ENCODE results near the gene SPATA31C1. TPM values are rescaled to one million over a fixed set of nuclear protein-coding genes. Genes with fewer than 3 reads are reported as not detected.

SPATA31C1 gene
- total RNA-seq, 1 donor from 2014 or later, result not detected

DNA sequence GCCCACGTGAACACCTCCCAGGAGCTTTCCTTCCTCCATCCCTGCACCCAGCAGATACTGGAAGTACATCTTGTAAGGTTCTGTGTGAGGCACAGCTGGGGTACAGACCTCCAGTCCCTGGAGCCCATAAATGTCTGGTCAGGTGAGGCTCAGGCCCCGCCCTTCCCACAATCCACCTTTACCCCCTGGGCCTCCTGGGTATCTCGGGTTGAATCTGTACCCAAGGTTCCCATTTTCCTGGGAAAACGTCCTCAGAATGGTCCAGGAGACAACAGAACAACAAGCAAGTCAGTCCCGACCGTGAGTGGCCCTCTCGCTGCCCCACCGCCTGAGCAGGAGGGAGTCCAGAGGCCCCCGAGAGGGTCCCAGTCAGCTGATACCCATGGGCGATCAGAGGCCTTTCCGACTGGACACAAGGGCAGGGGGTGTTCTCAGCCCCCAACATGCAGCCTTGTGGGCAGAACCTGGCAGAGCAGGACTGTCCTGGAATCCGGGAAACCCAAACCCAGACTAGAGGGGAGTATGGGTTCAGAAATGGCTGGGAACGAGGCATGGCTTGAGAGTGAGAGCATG, 30.7 kb upstream of the SPATA31C1 start:
- TF ChIP-seq, protein P1, sequence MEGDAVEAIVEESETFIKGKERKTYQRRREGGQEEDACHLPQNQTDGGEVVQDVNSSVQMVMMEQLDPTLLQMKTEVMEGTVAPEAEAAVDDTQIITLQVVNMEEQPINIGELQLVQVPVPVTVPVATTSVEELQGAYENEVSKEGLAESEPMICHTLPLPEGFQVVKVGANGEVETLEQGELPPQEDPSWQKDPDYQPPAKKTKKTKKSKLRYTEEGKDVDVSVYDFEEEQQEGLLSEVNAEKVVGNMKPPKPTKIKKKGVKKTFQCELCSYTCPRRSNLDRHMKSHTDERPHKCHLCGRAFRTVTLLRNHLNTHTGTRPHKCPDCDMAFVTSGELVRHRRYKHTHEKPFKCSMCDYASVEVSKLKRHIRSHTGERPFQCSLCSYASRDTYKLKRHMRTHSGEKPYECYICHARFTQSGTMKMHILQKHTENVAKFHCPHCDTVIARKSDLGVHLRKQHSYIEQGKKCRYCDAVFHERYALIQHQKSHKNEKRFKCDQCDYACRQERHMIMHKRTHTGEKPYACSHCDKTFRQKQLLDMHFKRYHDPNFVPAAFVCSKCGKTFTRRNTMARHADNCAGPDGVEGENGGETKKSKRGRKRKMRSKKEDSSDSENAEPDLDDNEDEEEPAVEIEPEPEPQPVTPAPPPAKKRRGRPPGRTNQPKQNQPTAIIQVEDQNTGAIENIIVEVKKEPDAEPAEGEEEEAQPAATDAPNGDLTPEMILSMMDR (conservative IDR thresholded peaks at IDR 0.05; ENCODE audit: low read depth, low read length), result no peak

DNA sequence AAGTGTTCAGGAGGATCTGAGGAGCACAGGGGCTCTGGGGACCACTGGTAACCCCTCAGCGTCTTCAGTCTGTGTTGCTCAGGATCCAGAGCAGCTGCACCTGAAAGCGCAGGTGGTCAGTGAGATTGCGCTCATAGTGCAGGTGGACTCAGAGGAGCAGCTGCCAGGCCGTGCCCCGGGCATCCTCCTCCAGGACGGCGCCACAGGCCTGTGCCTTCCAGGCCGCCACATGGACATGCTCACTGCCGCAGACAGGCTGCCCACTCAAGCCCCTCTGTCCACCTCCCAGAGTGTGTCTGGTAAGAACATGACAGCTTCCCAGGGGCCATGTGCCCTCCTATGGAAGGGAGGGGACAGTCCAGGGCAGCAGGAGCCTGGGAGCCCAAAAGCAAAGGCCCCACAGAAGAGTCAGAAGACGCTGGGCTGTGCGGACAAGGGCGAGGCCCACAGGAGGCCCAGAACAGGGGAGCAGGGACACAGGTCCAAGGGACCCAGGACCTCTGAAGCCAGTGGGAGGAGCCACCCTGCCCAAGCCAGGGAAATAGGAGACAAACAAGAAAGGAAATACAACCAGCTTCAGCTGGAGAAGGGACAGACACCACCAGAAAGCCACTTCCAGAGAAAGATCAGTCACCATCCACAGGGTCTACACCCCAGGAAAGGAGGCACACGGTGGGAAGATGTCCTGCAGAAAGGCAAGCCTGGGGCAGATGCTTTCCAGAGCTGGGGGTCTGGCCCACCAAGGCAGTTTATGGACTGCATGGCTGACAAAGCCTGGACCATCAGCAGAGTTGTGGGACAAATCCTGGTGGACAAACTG, 29.9 kb upstream of the SPATA31C1 start:
- DNase-seq (ENCODE audit: low read depth), result no peak
- no peak overlapping the region for H3K4me3 ChIP-seq (ENCODE audit: low read depth, low read length)
- TF ChIP-seq, protein P1 (conservative IDR thresholded peaks at IDR 0.05; ENCODE audit: low read depth, low read length), result no peak

More for the DNA sequence above, 30.7 kb upstream of the SPATA31C1 start:
- no peak for DNase-seq (ENCODE audit: low read depth)
- H3K4me3 ChIP-seq (ENCODE audit: low read depth, low read length), result no peak overlapping the region

DNA sequence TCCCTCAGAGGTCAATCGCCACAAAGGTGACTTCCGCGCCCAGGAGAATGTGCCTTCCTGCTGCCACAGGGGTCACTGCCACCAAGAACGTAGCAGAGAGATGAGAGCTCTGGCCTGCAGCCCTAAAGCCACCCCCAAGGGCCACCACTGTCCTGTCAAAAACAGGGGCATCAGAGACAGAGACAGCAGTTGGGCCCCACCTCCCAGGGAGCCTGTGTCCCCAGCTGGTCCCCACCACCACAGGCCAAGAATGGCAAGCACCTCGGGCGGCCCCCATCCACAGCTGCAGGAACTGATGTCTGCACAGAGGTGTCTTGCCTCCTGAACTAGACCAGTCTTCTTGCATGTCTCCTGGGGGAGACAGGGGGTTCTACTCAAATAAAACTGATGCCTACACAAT, 29.3 kb upstream of the SPATA31C1 start:
- no peak for DNase-seq (ENCODE audit: low read depth)
- no peak overlapping the region for H3K4me3 ChIP-seq (ENCODE audit: low read depth, low read length)
- TF ChIP-seq, protein P1 (conservative IDR thresholded peaks at IDR 0.05; ENCODE audit: low read depth, low read length), result no peak

DNA sequence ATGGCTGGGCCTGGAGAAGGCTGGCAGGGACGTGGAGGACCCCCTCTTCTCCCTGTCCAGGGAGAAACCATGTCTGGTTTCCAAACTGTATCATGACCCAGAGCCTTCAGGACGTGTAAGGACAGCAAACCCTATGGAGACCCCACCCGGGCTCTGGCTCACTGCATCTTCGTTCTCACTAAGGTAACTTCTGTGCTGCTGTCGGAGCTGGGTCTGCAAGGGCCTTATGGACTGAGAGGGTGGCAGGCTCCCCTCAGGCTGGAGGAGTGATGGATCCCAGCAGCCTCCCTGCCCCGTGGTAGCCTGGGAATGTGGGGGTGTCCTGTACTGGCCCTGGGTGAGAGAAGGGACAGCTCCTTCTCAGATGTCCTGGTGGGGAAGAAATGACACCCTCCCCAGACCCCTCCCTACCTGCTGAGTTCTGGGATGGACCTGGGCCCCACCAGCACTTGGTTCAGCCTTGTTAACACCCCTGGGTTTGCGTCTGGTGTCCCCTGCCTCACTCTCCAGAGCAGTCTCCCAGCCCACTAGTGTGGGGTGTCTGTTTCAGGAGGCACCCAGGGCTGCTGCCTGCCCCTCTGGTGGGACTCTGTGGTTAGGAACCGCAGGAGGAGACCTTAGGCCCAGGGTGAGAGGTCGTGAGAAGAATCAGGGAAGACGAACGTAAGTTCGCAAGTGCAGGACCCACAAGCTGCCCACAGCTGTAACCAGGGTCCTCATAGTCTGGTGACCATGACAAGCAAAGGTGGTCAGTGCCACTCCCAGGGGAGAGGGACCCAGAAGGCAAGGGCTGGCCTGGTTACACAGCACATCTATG, 28.5 kb upstream of the SPATA31C1 start:
- no peak overlapping the region for H3K4me3 ChIP-seq (ENCODE audit: low read depth, low read length)
- DNase-seq (ENCODE audit: low read depth), result no peak
- TF ChIP-seq, protein P1 (conservative IDR thresholded peaks at IDR 0.05; ENCODE audit: low read depth, low read length), result no peak

DNA sequence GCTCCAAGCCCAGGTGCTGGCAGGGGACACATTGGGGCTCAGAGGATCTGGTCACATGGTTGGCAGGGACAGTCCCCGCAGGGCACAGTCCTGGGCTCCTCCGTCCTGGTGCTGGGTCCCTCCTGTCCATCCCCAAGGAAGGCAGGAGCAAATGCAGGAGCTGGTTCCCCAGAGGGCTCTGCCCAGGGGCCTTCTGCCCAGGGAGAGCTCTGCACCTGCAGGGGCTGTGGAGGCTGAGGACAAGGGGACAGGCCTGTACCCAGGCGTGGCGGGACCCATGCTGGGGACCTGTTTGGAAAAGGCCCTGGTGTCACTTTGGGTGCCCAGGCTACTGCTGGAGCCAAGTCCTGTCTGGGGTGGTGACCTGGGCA, 27.9 kb upstream of the SPATA31C1 start:
- DNase-seq (ENCODE audit: low read depth), result no peak
- no peak overlapping the region for H3K4me3 ChIP-seq (ENCODE audit: low read depth, low read length)
- TF ChIP-seq, protein P1 (conservative IDR thresholded peaks at IDR 0.05; ENCODE audit: low read depth, low read length), result no peak

DNA sequence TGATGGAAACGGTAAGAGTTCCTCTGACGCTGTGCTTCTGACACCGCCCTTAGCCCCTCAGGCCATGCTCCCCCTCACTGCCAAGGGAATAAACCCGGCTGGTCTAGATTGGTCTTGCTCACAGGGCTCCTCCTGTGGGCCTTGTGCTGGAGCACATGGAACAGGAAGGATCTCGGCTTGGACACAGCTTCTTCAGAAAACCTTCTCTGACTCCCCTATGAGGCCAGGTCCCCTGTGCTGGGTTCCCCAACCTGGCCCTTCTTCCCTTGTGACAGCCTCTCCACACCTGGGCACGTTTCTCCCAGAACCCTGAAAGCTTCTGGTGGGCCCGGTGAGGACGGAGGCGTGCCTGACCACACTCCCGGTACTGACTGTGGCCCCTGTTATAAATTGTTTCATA, 26.9 kb upstream of the SPATA31C1 start:
- TF ChIP-seq, protein P1 (conservative IDR thresholded peaks at IDR 0.05; ENCODE audit: low read depth, low read length), result no peak
- H3K4me3 ChIP-seq (ENCODE audit: low read depth, low read length), result no peak overlapping the region
- DNase-seq (ENCODE audit: low read depth), result no peak

All from epithelial cell of proximal tubule (primary cell).